Hypothalamus (tissue), 51 donors: ENCODE measurements around the gene RBMS1.
A peak's percentile ranks its signal among the peaks of the same experiment; 100 is the strongest.

Experiments used
- DNase-seq, 51 donors: peaks; one replicate each; lab custom pipeline; 2025; lab: John Stamatoyannopoulos, UW

The RBMS1 gene

GRCh38 chr2:160388464-160389263 is 104.9 kb downstream of the RBMS1 start:
- DNase-seq: peak in 7 of 51 donors; percentile 4 to 31 (median 16)

- no peak for DNase-seq
Measured at GRCh38 chr2:160387558-160388262, 105.9 kb downstream of the RBMS1 start.

- DNase-seq: no peak
Measured at GRCh38 chr2:160384791-160385190, 108.8 kb downstream of the RBMS1 start.

DNA sequence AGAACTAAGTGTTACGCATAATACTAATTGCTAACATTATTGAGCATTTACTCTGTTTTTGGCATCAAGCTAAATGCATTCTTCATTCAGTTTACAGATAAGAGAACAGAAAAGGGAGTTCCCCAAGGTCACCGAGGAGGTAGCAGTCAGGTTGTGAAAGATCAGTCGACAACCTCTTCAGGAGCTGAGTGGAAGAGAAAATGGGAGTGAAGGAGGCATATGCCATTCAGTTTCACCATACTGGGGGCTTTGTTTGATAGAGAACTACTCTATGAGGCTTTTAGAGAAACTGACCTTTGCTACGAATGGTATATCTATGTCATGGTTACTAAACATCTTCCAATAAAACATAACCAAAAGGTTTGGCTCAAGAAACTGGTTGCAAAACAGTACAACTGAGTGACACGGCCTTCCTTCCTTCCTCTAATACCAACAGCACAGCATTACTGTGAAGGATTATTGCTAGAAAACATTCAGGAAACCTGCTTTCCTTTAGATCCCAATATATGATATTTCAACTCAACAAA is 112.1 kb downstream of the RBMS1 start:
- no peak for DNase-seq

GRCh38 chr2:160380611-160381010 is 113.0 kb downstream of the RBMS1 start:
- no peak for DNase-seq

GRCh38 chr2:160380000-160380570 is 113.5 kb downstream of the RBMS1 start:
- DNase-seq: no peak

DNA sequence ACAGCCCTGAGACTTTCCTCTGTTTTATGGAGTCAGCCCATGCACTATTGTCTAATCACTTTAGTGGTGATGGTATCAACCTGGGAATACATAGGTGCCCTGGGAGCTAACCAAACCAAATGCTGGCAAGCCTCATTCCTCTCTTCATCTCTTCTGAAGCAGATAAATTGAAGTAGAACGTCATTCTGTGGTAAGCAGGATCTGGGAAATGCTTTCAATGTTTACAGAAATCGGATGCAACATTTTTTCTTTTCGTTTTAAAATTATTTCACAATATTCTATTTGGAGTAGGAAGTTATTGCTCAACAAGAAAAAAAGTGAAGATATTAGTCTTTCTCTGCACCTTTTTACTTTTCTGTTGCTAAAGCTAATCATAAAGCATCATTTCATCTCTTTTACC is 114.2 kb downstream of the RBMS1 start:
- DNase-seq: no peak

- DNase-seq: no peak
Measured at GRCh38 chr2:160377204-160377995, 116.2 kb downstream of the RBMS1 start.

- DNase-seq: no peak
Measured at GRCh38 chr2:160376576-160376975, 117.0 kb downstream of the RBMS1 start.

DNA sequence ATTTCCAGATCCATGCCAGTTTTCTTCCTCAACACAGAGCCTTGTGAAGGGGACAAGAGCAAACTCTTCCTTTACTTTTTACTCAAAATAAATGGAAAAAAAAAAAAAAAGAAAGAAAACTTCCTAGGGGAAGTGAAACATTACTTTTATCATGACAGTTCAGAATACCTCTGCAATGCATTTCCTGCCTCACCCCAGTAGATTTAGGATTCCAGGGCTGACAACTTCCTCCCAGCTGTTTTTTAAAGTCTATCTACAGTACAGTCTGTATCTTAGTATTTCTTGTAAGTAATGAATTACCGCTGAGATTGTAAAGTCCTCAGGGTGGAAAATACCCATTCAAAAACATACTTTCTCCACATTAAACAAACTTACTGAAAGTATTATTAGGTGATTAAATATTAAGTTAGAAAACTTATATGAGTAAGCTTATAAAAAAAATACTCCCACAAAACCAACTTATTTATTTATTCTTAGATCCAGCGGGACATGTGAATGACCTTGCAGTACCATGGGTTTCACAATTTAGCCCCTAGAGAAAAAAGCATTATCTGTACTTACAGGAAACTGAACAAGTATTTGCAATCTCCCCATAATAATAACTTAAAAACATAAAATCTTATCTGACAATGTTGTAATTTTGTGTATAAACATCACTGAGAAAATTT is 117.7 kb downstream of the RBMS1 start:
- DNase-seq: no peak

- DNase-seq: no peak
Measured at GRCh38 chr2:160375037-160375436, 118.6 kb downstream of the RBMS1 start.

GRCh38 chr2:160373666-160374065 is 119.9 kb downstream of the RBMS1 start:
- DNase-seq: no peak

- DNase-seq: no peak
Measured at GRCh38 chr2:160373263-160373662, 120.3 kb downstream of the RBMS1 start.

DNA sequence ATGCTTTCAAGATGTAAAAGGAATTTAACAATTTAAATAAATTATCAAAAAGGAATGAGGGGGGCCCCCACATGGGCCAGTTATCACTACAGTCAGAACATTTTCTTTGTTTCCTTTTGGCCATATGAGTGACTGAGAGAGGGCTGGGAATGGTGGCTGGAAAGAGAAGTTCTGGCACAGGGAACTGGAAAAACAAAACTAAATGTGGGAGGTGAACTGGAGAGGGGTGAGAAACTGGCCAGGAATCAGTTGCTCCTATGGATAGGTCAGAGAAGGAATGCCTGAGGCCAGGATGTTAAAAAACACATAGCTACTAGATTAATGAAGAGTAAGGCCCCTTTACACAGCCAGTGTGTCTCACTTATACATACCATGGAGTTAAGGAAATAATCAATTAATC is 121.0 kb downstream of the RBMS1 start:
- DNase-seq: no peak

- no peak for DNase-seq
Measured at GRCh38 chr2:160372010-160372356, 121.6 kb downstream of the RBMS1 start.

- DNase-seq: no peak
Measured at GRCh38 chr2:160371251-160372009, 122.2 kb downstream of the RBMS1 start.

GRCh38 chr2:160368988-160369930 is 124.3 kb downstream of the RBMS1 start:
- DNase-seq: no peak

GRCh38 chr2:160367887-160368286 is 125.7 kb downstream of the RBMS1 start:
- peak in 2 of 51 donors; percentile 9 to 10 for DNase-seq
